HepG2 (cell line): ENCODE data around the gene TAGLN. TPM values are rescaled to one million over a fixed set of nuclear protein-coding genes. Genes with fewer than 3 reads are reported as not detected.

Experiments
- ATAC-seq: fragments of 200-7000 bp; cut with Tn5 transposase; 3 replicates; pipeline ENCODE4 v1.9.1; 2020; ENCODE audit warnings: mild to moderate bottlenecking, moderate library complexity
- BruUV-seq: library from RNA; stranded (reverse); fragments of 400-500 nt; replicated peaks from 2 replicates; lab custom pipeline; 2021; lab: Mats Ljungman, UMichigan
- CTCF ChIA-PET: fragments of 300-600 bp; formaldehyde crosslinking; extraction: SDS; loops from one replicate; lab custom pipeline; 2021; ENCODE audit warnings: low total read pairs, inconsistent platforms, low intra/inter-chr PET ratio; lab: Yijun Ruan, JAX
- POLR2A ChIA-PET: fragments of 350-600 bp; sonication (Branson Sonifier 250); formaldehyde crosslinking; loops from one replicate; lab custom pipeline; 2020; ENCODE audit warnings: antibody characterized with exemption, inconsistent platforms; lab: Yijun Ruan, JAX
- DNase-seq: peaks from one replicate; pipeline ENCODE4 v3.0.0-alpha.2; 2015; ENCODE audit warnings: low spot score
- FAIRE-seq: peaks from 3 replicates; lab custom pipeline; 2011; peaks lifted over from hg19 to GRCh38; lab: Jason Lieb, UNC
- H2AFZ ChIP-seq: one replicate; pipeline ENCODE4 v1.6.1; 2011; ENCODE audit warnings: low read length, inconsistent platforms
- H3K27ac ChIP-seq: fragments of 300-600 bp; 3 replicates; pipeline ENCODE4 v1.8.0; 2011; ENCODE audit warnings: mixed run types, mild to moderate bottlenecking, mixed read lengths, low read length, inconsistent platforms; ENCODE audit not compliant: insufficient read depth; ENCODE audit errors: extremely low read length
- H3K27me3 ChIP-seq, 2 experiments: fragments of 200-600 bp in 1 of 2; 2 replicates in 1 of 2; 3 replicates in 1 of 2; pipeline versions ENCODE4 v1.6.0 to v1.8.0; 2011; ENCODE audit warnings: low read length in 2 of 2, mild to moderate bottlenecking in 2 of 2, moderate library complexity in 2 of 2, inconsistent platforms in 1 of 2; ENCODE audit not compliant: insufficient read depth in 2 of 2, control insufficient read depth in 1 of 2
- H3K36me3 ChIP-seq, 2 experiments: fragments of 200-600 bp in 1 of 2; replicated peaks in 1 of 2; 2 replicates in 1 of 2; 3 replicates in 1 of 2; pipeline versions ENCODE4 v1.5.1 to v1.8.0; 2011; ENCODE audit warnings: low read length in 2 of 2, inconsistent platforms in 1 of 2; ENCODE audit not compliant: insufficient read depth in 2 of 2, control insufficient read depth in 1 of 2
- H3K4me1 ChIP-seq: 2 replicates; pipeline ENCODE4 v1.5.1; 2012; ENCODE audit warnings: low read length, inconsistent platforms; ENCODE audit not compliant: insufficient read depth
- H3K4me2 ChIP-seq: 2 replicates; pipeline ENCODE4 v1.6.0; 2011; ENCODE audit warnings: low read depth, low read length, inconsistent platforms
- H3K4me3 ChIP-seq, 3 experiments: fragments of 200-600 bp in 1 of 3; sonication (generic), shearing (Covaris generic) in 1 of 3; replicated peaks in 1 of 3; 2 replicates each; pipeline ENCODE4 v1.5.1; 2011 to 2016; ENCODE audit warnings: low read length in 3 of 3, inconsistent platforms in 2 of 3, low read depth in 2 of 3, mild to moderate bottlenecking in 2 of 3, control low read depth in 1 of 3, mixed read lengths in 1 of 3; ENCODE audit not compliant: insufficient read depth in 1 of 3
- H3K79me2 ChIP-seq: one replicate; pipeline ENCODE4 v1.6.1; 2011; ENCODE audit warnings: low read length, inconsistent platforms; ENCODE audit not compliant: insufficient read depth
- H3K9ac ChIP-seq: 2 replicates; pipeline ENCODE4 v1.6.0; 2011; ENCODE audit warnings: mild to moderate bottlenecking, low read depth, low read length, inconsistent platforms; ENCODE audit not compliant: insufficient read depth
- H3K9me3 ChIP-seq: 2 replicates; pipeline ENCODE4 v1.5.1; 2012; ENCODE audit warnings: mild to moderate bottlenecking, low read length
- H4K20me1 ChIP-seq: 2 replicates; pipeline ENCODE4 v1.6.0; 2011; ENCODE audit warnings: inconsistent platforms, mild to moderate bottlenecking, low read length, moderate library complexity; ENCODE audit not compliant: insufficient read depth
- E2F2 ChIP-seq: sonication (generic); formaldehyde crosslinking; IDR thresholded peaks from 2 replicates; pipeline ENCODE4 v1.4.0; 2020; ENCODE audit warnings: missing genetic modification reagents, borderline replicate concordance
- FOXP4 ChIP-seq: sonication (generic); formaldehyde crosslinking; IDR thresholded peaks from 2 replicates; pipeline ENCODE4 v1.4.0; 2020; ENCODE audit warnings: missing genetic modification reagents
- JUND ChIP-seq: sonication (generic); formaldehyde crosslinking; IDR thresholded peaks from 2 replicates; pipeline ENCODE4 v1.8.0; 2022; ENCODE audit warnings: mild to moderate bottlenecking, missing genetic modification reagents
- KMT2A ChIP-seq: sonication (generic); formaldehyde crosslinking; IDR thresholded peaks from 2 replicates; pipeline ENCODE4 v1.4.0; 2020; ENCODE audit warnings: missing genetic modification reagents
- MAFF ChIP-seq: IDR thresholded peaks from 2 replicates; pipeline ENCODE4 v1.6.1; 2011; ENCODE audit warnings: low read depth, low read length, improper control_type of control experiment
- SALL2 ChIP-seq: sonication (generic); formaldehyde crosslinking; IDR thresholded peaks from 2 replicates; pipeline ENCODE4 v1.8.1; 2023; ENCODE audit warnings: mild to moderate bottlenecking, missing genetic modification reagents, inconsistent platforms
- ZNF24 ChIP-seq: fragments of 450-650 bp; IDR thresholded peaks from 2 replicates; pipeline ENCODE4 v1.6.1; 2017; ENCODE audit warnings: antibody characterized with exemption, mild to moderate bottlenecking
- ZNF274 ChIP-seq: sonication (generic); formaldehyde crosslinking; IDR thresholded peaks from 2 replicates; pipeline ENCODE4 v1.5.1; 2020; ENCODE audit warnings: mild to moderate bottlenecking, missing genetic modification reagents
- WGBS: methylation state at CpG from one replicate; pipeline ENCODE4 v1.1.6; 2017; ENCODE audit warnings: low lambda C conversion rate; 5-methylcytosine and 5-hydroxymethylcytosine counted together
- in situ Hi-C: cut with HindIII; loops from 2 replicates; pipeline ENCODE4 v1.10.0; 2017; ENCODE audit warnings: low pct_unique_long_range_greater_than_20kb; ENCODE audit not compliant: extremely low pct_ligation_motif_present
- intact Hi-C: fragments of 100-400 bp; cut with micrococcal nuclease; formaldehyde crosslinking; loops from one replicate; pipeline ENCODE4 v1.10.0; 2022; ENCODE audit not compliant: unreplicated experiment
- polyA plus RNA-seq, 8 experiments: library from polyadenylated mRNA; depleted of rRNA in 3 of 8; stranded (reverse) in 7 of 8; unstranded in 1 of 8; fragments of >200 nt; fragmentation: Illumina TruSeq in 4 of 8; extraction: Trizol in 4 of 8; gene quantifications; 2 replicates each; pipeline versions ENCODE4 v1.2.1 to v1.2.3, GENCODE V29; 2011 to 2016; ENCODE audit warnings: low read depth in 4 of 8, missing spikeins in 1 of 8, mixed read lengths in 1 of 8; ENCODE audit not compliant: insufficient read depth in 1 of 8
- total RNA-seq, 5 experiments: library from RNA; depleted of rRNA; stranded (reverse); fragments of >200 nt; fragmentation: Illumina TruSeq; extraction: Trizol; gene quantifications; 2 replicates each; pipeline ENCODE4 v1.2.3, GENCODE V29; 2016; ENCODE audit warnings: low read depth in 1 of 5

TAGLN gene
- total and polyA plus RNA-seq, 2 of the 13 experiments (the other 11 are each of a cell fraction or from before 2014, with no cell fraction given), result 12.6 to 75.4 TPM

DNA sequence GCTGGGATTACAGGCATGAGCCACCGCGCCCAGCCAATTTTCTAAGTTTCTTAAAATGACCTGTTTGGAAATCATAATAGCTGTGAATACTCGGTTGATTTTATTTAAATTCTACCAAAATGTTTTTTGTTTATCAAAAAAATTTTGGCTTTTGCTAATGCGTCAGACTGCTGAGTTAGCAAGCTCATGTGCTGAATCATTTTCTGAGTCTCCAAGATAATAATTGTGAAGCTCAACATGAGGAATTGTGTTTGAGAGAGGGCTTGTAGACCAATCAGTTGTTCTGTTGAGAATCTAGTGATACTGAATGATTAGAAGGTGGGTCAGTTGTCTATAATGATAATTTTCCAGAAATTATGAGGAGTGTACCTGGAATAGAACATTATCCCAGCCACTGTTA lies 49.2 kb downstream of the TAGLN start:
- Histone ChIP-seq H3K4me3 (no peak overlapping the region), H3K4me1 (no peaks in the 10 kb centered on the region; the same call in 1 of the 2 replicates), H3K79me2 (no peaks in the 10 kb centered on the region), H3K9ac (no peak overlapping the region), H3K36me3 (peaks cover 5 to 29% of the 10 kb centered on the region in 2 experiments), H4K20me1 (no peaks in the 10 kb centered on the region), H2AFZ (no peak overlapping the region), H3K27ac (no peak overlapping the region), H3K4me2 (no peak overlapping the region), H3K27me3 (no peaks in the 10 kb centered on the region), H3K9me3 (no peaks in the 10 kb centered on the region)
- intact Hi-C loops (no loop called here), in situ Hi-C loops (no loop called here)
- 99% methylated on average over 4 of the region's 4 CpGs for WGBS
- no peak for FAIRE-seq
- BruUV-seq, result no TSS peak
- ChIA-PET CTCF (no interaction called here), POLR2A (no interaction called here)
- no peak for DNase-seq
- ATAC-seq, result no peak
- TF ChIP-seq MAFF (0 out of 2 replicates have a peak, but pooled peaks have one; percentile 6), SALL2 (CRISPR knock-in tag) (no peak), JUND (CRISPR knock-in tag) (no peak), ZNF274 (CRISPR knock-in tag) (no peak), FOXP4 (CRISPR knock-in tag) (no peak), KMT2A (CRISPR knock-in tag) (no peak)

- DNase-seq, result no peak
- Histone ChIP-seq H3K4me3 (no peak overlapping the region), H3K27me3 (no peaks in the 10 kb centered on the region), H2AFZ (no peak overlapping the region), H3K79me2 (no peaks in the 10 kb centered on the region), H4K20me1 (no peaks in the 10 kb centered on the region), H3K4me2 (no peak overlapping the region), H3K27ac (no peak overlapping the region), H3K9me3 (no peaks in the 10 kb centered on the region), H3K9ac (no peak overlapping the region), H3K4me1 (no peaks in the 10 kb centered on the region; the same call in 1 of the 2 replicates), H3K36me3 (peaks cover 6 to 22% of the 10 kb centered on the region in 2 experiments)
- no peak for FAIRE-seq
- ChIA-PET POLR2A (no interaction called here), CTCF (no interaction called here)
- BruUV-seq, result no TSS peak
- intact Hi-C loops, result no loop called here
- in situ Hi-C loops, result no loop called here
- ATAC-seq, result no peak
- no peak for TF ChIP-seq E2F2 (CRISPR knock-in tag)
- TF ChIP-seq ZNF24, result 0 out of 2 replicates have a peak, but pooled peaks have one; percentile 30
- WGBS, result 95% methylated on average over 4 of the region's 4 CpGs
Measured at GRCh38 chr11:117249571-117249970, 50.4 kb downstream of the TAGLN start.
